H1 (cell line): Measurements from ENCODE around the gene HSPA12A. TPM values are rescaled to one million over a fixed set of nuclear protein-coding genes. Genes with fewer than 3 reads are reported as not detected.

Experiments used
- ATF2 ChIP-seq: IDR thresholded peaks from 2 replicates; pipeline ENCODE4 v1.6.1; 2012; ENCODE audit warnings: low read length, inconsistent platforms
- GTF2F1 ChIP-seq: IDR thresholded peaks from 2 replicates; pipeline ENCODE4 v1.6.1; 2012; ENCODE audit warnings: low read depth, low read length, improper control_type of control experiment, borderline replicate concordance
- KDM1A ChIP-seq: fragments of 200-600, 300-600 bp; sonication (generic); IDR thresholded peaks from 2 replicates; pipeline ENCODE4 v1.7.1; 2016; ENCODE audit warnings: mild to moderate bottlenecking, low read length, borderline replicate concordance
- YY1 ChIP-seq: IDR thresholded peaks from 2 replicates; pipeline ENCODE4 v1.6.1; 2011; ENCODE audit warnings: low read depth, mild to moderate bottlenecking, low read length
- polyA plus RNA-seq, 7 experiments: library from polyadenylated mRNA; depleted of rRNA in 3 of 7; stranded (reverse) in 5 of 7; unstranded in 2 of 7; fragments of >200 nt in 5 of 7; fragments of 200-250 nt in 2 of 7; gene quantifications; 1 replicate in 5 of 7; 2 replicates in 1 of 7; 4 replicates in 1 of 7; pipeline versions ENCODE4 v1.2.1 to v1.2.3, GENCODE V29; 2011 to 2013; ENCODE audit warnings: missing spikeins in 2 of 7, mixed read lengths in 2 of 7
- total RNA-seq: library from RNA; stranded (reverse); fragmentation: NEBNext Ultra II Directional; extraction: Animal tissue kit (Norgen Biotek cat#: 25700); gene quantifications from 2 replicates; pipeline ENCODE4 v1.2.1, GENCODE V29; 2021

Gene HSPA12A
- total and polyA plus RNA-seq, 2 of the 8 experiments (the other 6 are each of a cell fraction or from before 2014, with no cell fraction given), result 3.1 to 6.9 TPM

- TF ChIP-seq ATF2 (no peak), KDM1A (no peak), GTF2F1 (no peak), YY1 (no peak)
- TF ChIP-seq, all 59 proteins: peak for 0
These were observed 43.3 kb downstream of the HSPA12A start (continued) for GRCh38 chr10:116699049-116699448.
